ENCODE results near the gene LDLRAD4. TPM values are rescaled to one million over a fixed set of nuclear protein-coding genes. Genes with fewer than 3 reads are reported as not detected.

The LDLRAD4 gene
- total and polyA plus RNA-seq, 2 experiments from 2014 or later: 0.73 to 1.9 TPM

GRCh38 chr18:13221869-13222855 is 3.6 kb downstream of the LDLRAD4 start (continued):
- TF ChIP-seq, protein P1, sequence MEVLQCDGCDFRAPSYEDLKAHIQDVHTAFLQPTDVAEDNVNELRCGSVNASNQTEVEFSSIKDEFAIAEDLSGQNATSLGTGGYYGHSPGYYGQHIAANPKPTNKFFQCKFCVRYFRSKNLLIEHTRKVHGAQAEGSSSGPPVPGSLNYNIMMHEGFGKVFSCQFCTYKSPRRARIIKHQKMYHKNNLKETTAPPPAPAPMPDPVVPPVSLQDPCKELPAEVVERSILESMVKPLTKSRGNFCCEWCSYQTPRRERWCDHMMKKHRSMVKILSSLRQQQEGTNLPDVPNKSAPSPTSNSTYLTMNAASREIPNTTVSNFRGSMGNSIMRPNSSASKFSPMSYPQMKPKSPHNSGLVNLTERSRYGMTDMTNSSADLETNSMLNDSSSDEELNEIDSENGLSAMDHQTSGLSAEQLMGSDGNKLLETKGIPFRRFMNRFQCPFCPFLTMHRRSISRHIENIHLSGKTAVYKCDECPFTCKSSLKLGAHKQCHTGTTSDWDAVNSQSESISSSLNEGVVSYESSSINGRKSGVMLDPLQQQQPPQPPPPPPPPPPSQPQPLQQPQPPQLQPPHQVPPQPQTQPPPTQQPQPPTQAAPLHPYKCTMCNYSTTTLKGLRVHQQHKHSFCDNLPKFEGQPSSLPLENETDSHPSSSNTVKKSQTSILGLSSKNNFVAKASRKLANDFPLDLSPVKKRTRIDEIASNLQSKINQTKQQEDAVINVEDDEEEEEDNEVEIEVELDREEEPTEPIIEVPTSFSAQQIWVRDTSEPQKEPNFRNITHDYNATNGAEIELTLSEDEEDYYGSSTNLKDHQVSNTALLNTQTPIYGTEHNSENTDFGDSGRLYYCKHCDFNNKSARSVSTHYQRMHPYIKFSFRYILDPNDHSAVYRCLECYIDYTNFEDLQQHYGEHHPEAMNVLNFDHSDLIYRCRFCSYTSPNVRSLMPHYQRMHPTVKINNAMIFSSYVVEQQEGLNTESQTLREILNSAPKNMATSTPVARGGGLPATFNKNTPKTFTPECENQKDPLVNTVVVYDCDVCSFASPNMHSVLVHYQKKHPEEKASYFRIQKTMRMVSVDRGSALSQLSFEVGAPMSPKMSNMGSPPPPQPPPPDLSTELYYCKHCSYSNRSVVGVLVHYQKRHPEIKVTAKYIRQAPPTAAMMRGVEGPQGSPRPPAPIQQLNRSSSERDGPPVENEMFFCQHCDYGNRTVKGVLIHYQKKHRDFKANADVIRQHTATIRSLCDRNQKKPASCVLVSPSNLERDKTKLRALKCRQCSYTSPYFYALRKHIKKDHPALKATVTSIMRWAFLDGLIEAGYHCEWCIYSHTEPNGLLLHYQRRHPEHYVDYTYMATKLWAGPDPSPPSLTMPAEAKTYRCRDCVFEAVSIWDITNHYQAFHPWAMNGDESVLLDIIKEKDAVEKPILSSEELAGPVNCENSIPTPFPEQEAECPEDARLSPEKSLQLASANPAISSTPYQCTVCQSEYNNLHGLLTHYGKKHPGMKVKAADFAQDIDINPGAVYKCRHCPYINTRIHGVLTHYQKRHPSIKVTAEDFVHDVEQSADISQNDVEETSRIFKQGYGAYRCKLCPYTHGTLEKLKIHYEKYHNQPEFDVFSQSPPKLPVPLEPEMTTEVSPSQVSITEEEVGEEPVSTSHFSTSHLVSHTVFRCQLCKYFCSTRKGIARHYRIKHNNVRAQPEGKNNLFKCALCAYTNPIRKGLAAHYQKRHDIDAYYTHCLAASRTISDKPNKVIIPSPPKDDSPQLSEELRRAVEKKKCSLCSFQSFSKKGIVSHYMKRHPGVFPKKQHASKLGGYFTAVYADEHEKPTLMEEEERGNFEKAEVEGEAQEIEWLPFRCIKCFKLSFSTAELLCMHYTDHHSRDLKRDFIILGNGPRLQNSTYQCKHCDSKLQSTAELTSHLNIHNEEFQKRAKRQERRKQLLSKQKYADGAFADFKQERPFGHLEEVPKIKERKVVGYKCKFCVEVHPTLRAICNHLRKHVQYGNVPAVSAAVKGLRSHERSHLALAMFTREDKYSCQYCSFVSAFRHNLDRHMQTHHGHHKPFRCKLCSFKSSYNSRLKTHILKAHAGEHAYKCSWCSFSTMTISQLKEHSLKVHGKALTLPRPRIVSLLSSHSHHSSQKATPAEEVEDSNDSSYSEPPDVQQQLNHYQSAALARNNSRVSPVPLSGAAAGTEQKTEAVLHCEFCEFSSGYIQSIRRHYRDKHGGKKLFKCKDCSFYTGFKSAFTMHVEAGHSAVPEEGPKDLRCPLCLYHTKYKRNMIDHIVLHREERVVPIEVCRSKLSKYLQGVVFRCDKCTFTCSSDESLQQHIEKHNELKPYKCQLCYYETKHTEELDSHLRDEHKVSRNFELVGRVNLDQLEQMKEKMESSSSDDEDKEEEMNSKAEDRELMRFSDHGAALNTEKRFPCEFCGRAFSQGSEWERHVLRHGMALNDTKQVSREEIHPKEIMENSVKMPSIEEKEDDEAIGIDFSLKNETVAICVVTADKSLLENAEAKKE (CRISPR knock-in tag; IDR thresholded peaks at IDR 0.05): no peak

DNA sequence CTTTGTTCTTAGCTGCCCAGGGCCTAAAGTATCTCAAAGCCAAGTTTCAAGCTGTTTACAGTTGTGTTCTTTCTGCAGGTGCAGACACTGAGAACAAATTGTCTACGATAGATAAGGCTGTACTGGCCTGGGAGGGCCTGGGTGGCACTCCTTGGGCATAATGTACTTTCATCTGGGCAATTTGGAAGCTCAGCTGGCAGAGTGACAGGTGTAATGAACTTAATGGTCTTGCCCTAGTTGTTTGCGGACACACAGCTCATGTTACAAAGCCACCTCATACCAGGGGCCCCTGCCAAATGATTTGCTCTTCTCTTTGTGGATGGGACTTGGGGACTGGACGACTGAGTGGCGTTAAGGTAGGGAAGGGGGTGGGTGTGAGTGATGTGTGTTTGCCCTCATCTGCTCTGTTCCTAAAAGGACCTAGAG is 4.3 kb downstream of the LDLRAD4 start:
- H3K79me2 ChIP-seq (replicated peaks; ENCODE audit: insufficient read depth): no peaks in the 10 kb centered on the region
- H3K9me2 ChIP-seq (ENCODE audit: insufficient read depth): no peaks in the 10 kb centered on the region
- DNase-seq (ENCODE audit: low spot score): no peak
- no peak overlapping the region for H3K4me3 ChIP-seq
- H3K27me3 ChIP-seq (ENCODE audit: insufficient read depth): peaks cover 29% of the 10 kb centered on the region
- H3K4me2 ChIP-seq: no peak overlapping the region
- Mint-ChIP-seq H3K36me3 (ENCODE audit: low read depth) (no peaks in the 10 kb centered on the region), H3K27ac (no peak overlapping the region), H3K9me3 (no peaks in the 10 kb centered on the region), H3K27me3 (ENCODE audit: insufficient read depth, low read depth, poor library complexity) (peaks cover 27% of the 10 kb centered on the region), H3K4me1 (peaks cover 19% of the 10 kb centered on the region), H3K4me3 (no peak overlapping the region; the same call in 2 of the 3 replicates)
- H2AFZ ChIP-seq: peak overlapping the region; percentile 59; the same call in 1 of the 2 replicates
- ATAC-seq: no peak
- no peaks in the 10 kb centered on the region for H3F3A ChIP-seq (replicated peaks; ENCODE audit: low read depth)
- H4K20me1 ChIP-seq (replicated peaks; ENCODE audit: insufficient read depth): no peaks in the 10 kb centered on the region
- no peaks in the 10 kb centered on the region for H3K36me3 ChIP-seq (ENCODE audit: insufficient read depth)
- H3K4me1 ChIP-seq (ENCODE audit: insufficient read depth): peaks cover 22% of the 10 kb centered on the region; the same call in 1 of the 2 replicates
- no peak overlapping the region for H3K27ac ChIP-seq (ENCODE audit: low read depth)
- no peak for TF ChIP-seq ETS1 (IDR thresholded peaks at IDR 0.05)
- TF ChIP-seq JUNB (IDR thresholded peaks at IDR 0.05; ENCODE audit: unreplicated experiment): no peak
- TF ChIP-seq STAT1 (IDR thresholded peaks at IDR 0.05; ENCODE audit: unreplicated experiment): no peak
- TF ChIP-seq, protein P1 (CRISPR knock-in tag; IDR thresholded peaks at IDR 0.05): no peak
- TF ChIP-seq ZNF114 (CRISPR knock-in tag; IDR thresholded peaks at IDR 0.05): no peak
- TF ChIP-seq EZH2phosphoT487 (IDR thresholded peaks at IDR 0.05; ENCODE audit: unreplicated experiment): no peak

Measured in GM23338 (cell line).